NCI-H1436 treated with DMSO at 0.1 percent for 48 hours (cell line): ENCODE results near the gene GLB1L2.
"Not testable (repeated sequence)": the region's sequence is repeated elsewhere in the genome, so short reads cannot be mapped to it uniquely, and the experiment has no call there.

ENCODE experiments used
- DNase-seq: peaks from one replicate; lab custom pipeline; 2025; lab: John Stamatoyannopoulos, UW

The GLB1L2 gene

GRCh38 chr11:134322553-134322952, 9.2 kb upstream of the GLB1L2 start:
- DNase-seq = no peak

- DNase-seq = no peak
These were observed 3.4 kb upstream of the GLB1L2 start for GRCh38 chr11:134328433-134328832.

GRCh38 chr11:134330611-134331353, 1.0 kb upstream of the GLB1L2 start:
- no peak for DNase-seq

- no peak for DNase-seq
These were observed 422 bp downstream of the GLB1L2 start for GRCh38 chr11:134332189-134332631.

- DNase-seq = no peak
These were observed 994 bp downstream of the GLB1L2 start for GRCh38 chr11:134332782-134333181.

- no peak for DNase-seq
These were observed 1.5 kb downstream of the GLB1L2 start for GRCh38 chr11:134333312-134333711.

- DNase-seq = no peak
These were observed 2.2 kb downstream of the GLB1L2 start for GRCh38 chr11:134333946-134334345.

GRCh38 chr11:134334796-134335571, 3.2 kb downstream of the GLB1L2 start:
- DNase-seq = no peak

GRCh38 chr11:134337051-134337450, 5.3 kb downstream of the GLB1L2 start:
- no peak for DNase-seq

GRCh38 chr11:134338068-134338467, 6.3 kb downstream of the GLB1L2 start:
- no peak for DNase-seq

GRCh38 chr11:134338654-134339053, 6.9 kb downstream of the GLB1L2 start:
- DNase-seq = no peak

- no peak for DNase-seq
These were observed 8.0 kb downstream of the GLB1L2 start for GRCh38 chr11:134339756-134340155.

GRCh38 chr11:134340354-134340964, 8.7 kb downstream of the GLB1L2 start:
- DNase-seq = no peak

GRCh38 chr11:134341805-134342571, 10.2 kb downstream of the GLB1L2 start:
- DNase-seq = no peak

- no peak for DNase-seq
These were observed 11.0 kb downstream of the GLB1L2 start for GRCh38 chr11:134342572-134343340.

- no peak for DNase-seq
These were observed 11.9 kb downstream of the GLB1L2 start for GRCh38 chr11:134343646-134344045.

- DNase-seq = not testable (repeated sequence)
These were observed 12.9 kb downstream of the GLB1L2 start for GRCh38 chr11:134344497-134345236.

- no peak for DNase-seq
These were observed 13.4 kb downstream of the GLB1L2 start for GRCh38 chr11:134345237-134345550.

GRCh38 chr11:134346101-134346975, 14.6 kb downstream of the GLB1L2 start:
- no peak for DNase-seq

- no peak for DNase-seq
These were observed 15.2 kb downstream of the GLB1L2 start for GRCh38 chr11:134346976-134347350.
